GM18519 (cell line): ENCODE results near the gene PSMC3IP.
"Not testable (repeated sequence)": the region's sequence is repeated elsewhere in the genome, so short reads cannot be mapped to it uniquely, and the experiment has no call there.

Experiments
- ATAC-seq: cut with Tn5 transposase; IDR thresholded peaks from one replicate; pipeline ENCODE4 v1.9.1; 2021; ENCODE audit warnings: mild to moderate bottlenecking, moderate library complexity; ENCODE audit not compliant: unreplicated experiment, low FRiP score

The PSMC3IP gene, protein sequence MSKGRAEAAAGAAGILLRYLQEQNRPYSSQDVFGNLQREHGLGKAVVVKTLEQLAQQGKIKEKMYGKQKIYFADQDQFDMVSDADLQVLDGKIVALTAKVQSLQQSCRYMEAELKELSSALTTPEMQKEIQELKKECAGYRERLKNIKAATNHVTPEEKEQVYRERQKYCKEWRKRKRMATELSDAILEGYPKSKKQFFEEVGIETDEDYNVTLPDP

DNA sequence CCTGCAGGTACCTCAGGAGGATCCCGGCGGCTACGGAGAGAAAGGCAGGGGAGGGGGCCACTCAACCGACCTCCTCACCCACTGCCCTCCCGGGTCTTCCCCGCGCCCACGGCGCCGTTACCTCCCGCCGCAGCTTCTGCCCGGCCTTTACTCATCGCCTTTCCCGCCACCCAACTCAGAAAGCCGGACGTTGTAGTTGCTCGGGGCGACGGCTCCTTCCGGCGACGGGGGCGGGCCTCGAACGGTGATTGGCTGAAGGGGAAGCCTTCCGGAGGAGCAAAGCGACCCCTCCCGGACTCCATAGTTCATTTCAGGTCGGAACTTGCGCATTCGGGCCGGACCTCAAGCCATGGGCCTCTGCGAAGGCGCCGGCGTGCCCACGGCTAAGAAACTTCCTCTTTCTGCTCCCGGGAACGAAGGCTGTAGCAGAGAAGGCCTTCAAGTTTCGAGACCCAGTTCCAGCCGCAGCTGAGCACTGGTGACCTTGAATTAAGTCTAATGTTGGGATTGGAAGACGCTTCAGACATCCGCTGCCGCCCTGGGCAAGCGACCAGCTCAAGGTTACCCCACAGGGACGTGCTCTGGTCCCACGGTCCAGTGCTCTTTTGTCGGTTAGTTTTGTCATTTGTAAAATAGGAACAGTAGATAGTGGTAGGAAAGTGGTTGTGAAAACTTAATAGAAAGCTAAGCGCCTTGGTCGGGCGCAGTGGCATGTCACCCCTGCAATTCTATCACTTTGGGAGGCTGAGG lies at the start of gene PSMC3IP:
Gene PSMC3IP, minus strand, starts transcription at position 198 of the 750 bp plus-strand sequence. Its CDS starts 43 bp downstream, at position 155.
- ATAC-seq: peak; percentile 49

DNA sequence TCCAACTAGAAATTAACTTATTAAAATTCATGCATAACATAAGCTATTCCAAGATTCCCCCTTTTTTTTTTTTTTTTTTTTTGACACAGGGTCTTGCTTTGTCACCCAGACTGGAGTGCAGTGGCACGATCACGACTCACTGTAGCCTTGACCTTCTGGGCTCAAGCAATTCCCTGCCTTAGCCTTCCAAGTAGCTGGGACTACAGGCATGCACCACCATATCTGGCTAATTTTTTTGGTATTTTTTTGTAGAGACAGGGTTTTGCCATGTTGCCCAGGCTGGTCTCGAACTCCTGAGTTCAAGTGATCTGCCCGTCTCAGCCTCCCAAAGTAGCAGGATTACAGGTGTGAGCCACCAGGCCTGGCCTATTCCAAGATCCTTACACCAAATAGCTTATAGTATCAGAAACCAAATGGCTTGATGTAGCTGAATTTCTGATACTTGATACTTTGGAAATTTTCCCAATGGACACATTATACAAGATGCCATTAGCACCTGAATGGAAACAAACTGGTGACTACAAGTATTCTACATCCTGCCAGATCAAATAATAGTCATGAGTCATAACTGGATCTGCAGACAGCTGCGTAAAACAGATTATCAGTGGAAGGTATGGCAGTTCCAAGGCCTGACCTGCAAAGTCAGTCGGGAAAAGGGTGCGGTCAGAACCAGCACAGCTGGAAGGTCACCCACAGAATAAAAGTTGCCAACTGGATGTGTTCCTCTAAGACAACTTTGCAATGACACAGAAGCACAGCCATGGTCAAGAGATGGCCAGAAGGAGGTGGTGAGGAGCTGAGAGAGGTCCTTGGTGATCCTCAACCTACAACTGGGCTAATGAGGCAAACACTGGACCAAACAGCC lies 46.4 kb upstream of the PSMC3IP start:
- no peak for ATAC-seq

DNA sequence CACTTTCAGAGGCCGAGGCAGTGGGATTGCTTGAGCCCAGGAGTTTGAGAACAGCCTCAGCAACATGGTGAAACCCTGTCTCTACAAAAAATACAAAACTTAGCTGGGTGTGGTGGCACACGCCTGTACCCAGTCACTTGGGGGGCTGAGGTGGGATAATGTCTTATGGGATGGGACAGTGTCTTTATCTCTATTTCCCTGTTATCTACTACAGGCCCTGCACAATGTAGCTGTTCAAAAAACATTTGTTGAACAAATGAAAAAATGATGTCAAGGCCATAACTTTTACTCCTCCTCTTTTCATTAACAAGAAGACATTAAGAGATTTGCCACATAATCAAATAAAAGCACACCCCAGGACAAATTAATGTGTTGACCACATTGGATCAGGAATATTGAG lies 45.7 kb upstream of the PSMC3IP start:
- no peak for ATAC-seq

DNA sequence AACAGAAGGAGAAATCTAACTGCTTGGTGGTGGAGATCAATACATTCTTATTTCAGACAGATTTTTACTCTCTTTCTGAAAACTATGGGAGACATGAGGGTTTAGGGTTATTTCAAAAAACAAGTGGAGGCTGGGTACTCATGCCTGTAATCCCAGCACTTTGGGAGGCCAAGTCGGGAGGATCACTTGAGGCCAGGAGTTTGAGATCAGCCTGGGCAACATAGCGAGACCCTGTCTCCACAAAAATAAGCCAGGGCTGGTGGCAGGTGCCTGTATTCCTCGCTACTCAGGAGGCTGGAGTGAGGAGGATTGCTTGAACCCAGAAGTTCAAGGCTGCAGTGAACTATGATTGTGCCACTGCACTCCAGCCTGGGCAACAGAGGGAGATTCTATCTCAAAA lies 44.5 kb upstream of the PSMC3IP start:
- not testable (repeated sequence) for ATAC-seq

DNA sequence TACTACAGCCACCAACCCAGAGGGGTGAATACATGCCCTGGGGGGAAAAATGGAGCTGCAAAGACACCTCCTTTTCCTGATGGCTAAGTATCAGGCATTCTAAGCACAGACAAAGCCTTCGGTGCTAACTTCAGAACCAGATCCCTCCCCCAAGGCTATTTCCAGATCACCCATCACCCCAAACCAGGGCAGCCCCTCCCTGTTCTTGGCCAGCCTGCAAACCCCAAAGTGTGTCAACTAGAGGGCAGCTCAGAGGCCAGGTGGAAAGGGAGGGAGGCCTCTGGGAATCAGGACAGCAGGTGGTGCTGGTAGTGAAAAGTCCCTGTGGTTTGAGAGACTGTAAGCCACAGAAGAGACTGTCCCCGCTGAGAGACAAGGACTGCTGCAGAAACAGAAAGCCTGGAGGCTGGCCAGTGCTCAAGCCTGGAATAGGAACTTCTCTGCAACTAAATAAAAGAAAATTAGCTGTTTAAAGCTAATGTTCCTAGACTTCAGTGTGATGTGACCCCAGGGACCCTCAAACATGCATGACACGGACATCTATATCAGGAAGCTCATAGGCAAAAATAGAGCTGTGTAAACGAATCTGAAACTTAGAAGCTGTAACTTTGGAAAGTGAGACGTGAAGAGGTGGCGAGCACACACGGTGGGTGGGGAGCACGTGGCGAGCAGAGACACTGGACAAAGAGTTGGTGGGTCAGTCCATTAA lies 41.1 kb upstream of the PSMC3IP start:
- ATAC-seq: peak; percentile 47

DNA sequence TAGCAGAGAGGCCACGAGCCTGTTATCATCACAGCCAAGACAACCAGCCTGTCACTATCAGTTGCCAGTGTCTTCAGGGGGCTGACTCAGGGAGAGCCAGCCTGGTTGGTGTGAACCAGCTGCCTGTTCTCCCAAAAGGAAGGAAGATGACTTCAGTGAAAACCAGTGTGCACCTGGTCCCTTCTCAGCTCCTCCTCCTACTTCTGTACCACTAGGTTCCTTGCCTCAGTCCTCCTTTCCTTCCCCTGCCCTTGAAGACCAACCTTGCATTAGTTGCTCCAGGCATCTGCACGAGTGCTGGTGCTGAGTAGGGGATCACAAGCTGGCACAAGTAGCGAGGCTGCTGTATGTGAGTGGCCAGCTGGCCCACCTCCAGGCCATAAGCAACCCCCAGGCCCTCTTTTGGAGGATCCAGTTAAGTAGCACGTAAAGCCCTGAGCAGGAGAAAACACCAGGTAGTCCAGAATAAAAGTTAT lies 40.5 kb upstream of the PSMC3IP start:
- no peak for ATAC-seq

DNA sequence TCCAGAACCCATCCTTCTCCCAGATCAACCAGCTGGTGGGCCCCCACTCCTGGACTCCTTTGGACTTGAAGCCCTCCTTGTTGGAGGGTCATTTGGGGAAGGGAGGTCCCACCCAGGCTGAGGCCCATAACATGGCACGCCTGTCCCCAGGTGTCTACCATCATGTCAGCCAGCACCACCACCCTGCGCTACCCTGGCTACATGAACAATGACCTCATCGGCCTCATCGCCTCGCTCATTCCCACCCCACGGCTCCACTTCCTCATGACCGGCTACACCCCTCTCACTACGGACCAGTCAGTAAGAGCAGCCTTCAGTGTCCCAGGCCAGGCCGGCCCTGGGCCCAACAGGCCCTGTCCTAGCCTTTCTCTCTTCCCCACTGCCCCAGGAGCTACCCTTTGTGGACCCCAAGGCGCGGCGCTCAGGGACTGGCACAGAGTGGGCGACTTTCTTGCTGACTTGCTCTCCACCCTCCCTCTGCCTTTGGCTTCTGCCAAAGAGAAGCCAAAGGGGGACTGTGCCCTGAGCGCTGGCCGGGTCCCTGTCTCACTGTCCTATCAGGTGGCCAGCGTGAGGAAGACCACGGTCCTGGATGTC lies 36.3 kb upstream of the PSMC3IP start:
- no peak for ATAC-seq

DNA sequence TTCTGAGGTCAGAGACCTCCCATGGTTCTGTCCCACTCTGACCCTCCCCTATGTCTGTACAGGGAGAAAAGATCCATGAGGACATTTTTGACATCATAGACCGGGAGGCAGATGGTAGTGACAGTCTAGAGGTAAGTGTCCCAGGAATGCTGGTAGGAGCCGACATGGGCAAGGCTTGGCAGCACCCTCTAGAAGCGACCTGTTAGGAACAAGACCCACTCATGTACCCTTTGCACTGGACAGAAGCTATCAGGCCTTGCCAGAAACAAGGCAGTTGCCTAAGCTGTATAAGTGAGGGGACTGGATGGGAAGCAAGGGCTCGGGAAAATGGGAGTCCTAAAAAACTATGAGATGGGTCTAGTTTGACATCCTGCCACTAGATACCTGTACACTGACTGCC lies 34.5 kb upstream of the PSMC3IP start:
- ATAC-seq: no peak

DNA sequence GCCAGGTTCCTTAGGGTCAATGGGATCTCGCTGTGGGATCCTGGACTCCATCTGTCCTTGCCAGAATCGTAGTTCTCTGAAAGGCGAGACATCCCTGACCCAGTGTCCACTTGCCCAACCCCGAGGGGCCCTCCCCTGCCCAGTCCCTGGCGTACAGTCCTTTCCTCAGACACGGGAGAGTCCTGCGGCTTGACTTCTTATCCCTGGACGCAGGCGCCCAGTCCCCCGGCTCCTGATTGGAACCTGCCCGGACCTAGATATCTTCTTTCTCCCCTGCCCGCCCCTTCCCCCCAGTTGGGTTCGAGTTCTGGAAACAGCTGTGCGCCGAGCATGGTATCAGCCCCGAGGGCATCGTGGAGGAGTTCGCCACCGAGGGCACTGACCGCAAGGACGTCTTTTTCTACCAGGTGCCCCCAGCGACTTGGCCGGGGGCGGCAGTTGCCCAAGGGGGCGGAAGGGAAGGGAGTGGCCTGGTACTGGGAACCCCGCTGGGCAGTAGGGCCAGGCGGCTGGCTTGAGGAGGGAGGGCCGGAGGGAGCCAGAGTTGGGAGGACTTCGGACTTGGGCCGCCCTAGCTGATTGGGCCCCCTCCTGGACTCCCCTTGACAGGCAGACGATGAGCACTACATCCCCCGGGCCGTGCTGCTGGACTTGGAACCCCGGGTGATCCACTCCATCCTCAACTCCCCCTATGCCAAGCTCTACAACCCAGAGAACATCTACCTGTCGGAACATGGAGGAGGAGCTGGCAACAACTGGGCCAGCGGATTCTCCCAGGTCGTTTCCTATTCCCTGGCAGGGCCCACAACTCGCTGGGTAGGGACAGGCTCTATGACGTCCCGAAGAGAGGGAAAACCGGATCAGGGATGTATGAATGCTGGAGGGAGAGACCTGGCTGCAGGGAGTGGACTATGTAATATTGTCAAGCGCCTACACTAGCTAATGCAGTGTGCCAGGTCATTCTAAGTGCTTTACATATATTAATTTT lies 32.6 kb upstream of the PSMC3IP start:
- ATAC-seq: not testable (repeated sequence)

DNA sequence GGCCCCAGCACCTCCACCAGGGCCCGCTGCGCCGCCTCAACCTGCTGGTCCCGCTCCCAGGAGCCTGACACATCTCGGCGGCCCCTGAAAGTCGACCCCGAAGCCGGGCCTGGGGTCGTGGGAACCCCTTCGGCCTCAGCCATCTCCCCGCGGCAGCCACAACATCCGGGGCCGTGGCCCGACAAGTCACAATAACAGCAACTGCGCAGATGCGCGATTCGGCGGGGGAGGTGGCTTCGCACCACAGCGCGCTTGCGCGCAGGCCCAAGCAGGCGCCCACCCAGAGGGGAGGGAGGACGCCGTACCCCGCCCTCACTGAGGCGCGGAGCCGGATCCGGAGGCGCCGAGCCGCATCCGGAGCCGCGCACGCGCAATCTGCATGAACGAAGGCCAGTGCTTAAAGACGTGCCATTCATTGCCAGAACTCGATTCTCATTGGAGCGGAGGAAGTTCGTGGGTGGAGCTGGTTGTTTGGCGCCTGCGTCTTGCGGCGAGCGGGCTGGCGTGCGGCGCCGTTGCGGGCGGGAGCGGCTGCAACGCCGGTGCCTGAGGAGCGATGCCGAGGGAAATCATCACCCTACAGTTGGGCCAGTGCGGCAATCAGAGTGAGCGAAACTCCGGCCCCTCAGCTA lies 31.8 kb upstream of the PSMC3IP start, which contains the start of the genes RETREG3 and TUBG1:
Gene RETREG3, minus strand, starts transcription at position 193 of the 632 bp plus-strand sequence. Its CDS starts 50 bp downstream, at position 143.
Gene TUBG1, plus strand, starts transcription at position 502 of the 632 bp plus-strand sequence. Its CDS starts 55 bp downstream, at position 557.
- peak; percentile 84 for ATAC-seq

DNA sequence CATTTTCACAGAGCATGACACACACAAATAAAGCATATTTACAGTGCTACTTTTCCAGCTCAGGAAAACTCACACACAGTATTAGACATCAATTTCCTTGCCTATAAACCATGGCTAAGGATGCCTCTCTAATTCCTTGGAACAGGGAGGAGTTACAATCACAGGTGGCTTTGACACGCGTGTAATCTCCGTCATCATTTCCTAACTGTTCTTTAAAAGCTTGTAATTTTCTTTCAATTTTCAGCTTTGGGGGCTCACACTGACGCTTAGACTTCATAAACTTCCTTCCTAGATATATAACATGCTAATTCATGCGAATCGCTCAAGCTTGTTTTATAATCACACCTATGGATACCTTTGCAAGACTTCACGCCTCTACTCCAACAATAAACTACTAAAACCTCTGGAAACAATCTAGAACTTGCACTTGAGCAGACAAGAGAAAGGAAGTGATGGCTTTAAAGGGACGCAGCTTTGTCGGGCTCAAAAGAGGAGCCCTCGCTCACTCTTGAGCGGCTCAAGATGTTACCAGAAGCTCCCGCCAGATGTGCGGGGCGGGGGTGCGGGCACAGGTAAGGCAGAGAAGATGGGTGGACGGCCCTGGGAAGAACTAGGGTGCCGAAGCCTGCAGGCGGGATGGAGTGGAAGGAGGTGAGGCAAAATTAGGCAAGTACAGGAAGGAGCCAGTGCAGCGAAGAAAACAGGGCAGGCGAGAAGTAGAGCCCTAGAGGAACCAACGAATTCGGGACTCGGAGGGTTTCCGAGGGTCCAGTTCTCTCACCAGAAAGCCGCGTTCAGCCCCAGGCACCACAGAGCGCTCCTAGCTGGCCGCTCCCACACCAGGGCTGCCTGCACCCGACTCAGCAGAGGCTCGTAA lies 31.0 kb upstream of the PSMC3IP start:
- no peak for ATAC-seq

DNA sequence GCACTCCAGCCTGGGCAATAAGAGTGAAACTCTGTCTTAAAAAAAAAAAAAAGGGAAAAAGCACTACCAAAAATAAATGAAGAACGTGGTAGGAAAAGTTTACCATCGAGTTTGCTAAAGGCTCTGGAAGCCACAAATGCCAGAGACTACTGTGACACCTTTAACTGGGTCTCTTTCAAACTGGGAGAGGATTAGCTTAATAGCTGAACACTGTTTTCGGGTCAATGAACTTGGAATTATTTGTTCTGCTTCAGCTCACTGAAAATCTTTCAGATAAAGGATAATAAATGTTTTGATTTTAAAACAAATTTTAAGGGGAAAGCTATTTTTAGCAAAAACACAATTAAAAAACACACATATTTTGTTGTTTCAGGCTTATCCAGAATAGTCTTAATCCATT lies 30.2 kb upstream of the PSMC3IP start:
- no peak for ATAC-seq

DNA sequence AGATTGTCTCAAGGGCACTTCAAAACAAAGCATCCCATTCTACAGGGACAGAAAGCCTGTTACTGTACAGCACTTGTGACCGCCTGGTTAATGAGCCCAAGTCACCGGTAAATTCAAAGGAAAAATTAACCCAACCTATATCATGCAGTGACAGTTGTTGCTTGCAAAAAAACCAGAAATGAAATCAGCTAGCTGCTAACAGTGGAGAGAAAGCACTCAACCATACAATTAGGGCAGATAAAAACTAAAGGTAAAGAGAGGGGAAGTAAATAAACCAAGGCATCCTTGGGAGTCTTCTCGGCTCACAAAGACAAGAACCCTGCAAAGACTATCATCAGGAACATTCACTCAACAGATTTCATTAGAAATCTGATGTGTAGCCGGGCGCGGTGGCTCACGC lies 25.8 kb upstream of the PSMC3IP start:
- no peak for ATAC-seq

DNA sequence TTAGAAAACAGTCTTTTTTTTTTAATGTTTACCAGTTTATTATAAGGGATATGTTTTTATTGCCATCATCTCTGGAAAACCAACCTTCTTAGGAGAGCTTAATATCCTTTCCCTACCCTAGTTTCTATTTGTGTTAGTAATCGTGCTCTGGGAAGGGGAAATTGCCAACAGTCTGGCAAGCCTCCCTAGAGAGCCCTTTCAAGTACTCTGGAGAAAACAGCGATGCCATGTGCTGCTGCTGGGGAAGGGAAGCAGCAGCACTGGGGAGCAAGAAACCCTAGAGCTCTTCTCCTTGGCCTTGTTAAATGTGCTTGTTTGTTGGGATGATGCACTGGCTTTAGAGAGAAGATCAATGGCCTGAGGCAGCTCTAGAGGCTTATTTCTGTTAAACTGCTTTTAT lies 21.4 kb upstream of the PSMC3IP start:
- ATAC-seq: no peak

DNA sequence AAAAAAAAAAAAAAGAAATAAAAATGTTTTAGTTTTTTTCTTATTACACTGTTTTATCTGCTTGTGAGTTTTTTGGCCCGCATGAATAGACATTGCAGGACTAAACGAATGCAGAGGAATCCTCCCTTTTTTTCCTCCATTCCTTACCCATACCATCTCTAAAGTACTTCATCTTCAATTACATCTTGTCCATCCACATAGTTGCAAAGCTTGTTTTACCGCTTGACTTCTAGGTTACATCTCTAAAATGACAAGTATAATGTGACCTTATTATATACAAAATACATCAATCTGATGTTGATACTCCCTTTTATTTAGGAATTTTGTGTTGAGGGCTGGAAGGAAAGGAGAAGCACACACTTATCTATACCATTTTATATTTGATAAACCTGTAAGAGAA lies 18.9 kb upstream of the PSMC3IP start:
- ATAC-seq: no peak

DNA sequence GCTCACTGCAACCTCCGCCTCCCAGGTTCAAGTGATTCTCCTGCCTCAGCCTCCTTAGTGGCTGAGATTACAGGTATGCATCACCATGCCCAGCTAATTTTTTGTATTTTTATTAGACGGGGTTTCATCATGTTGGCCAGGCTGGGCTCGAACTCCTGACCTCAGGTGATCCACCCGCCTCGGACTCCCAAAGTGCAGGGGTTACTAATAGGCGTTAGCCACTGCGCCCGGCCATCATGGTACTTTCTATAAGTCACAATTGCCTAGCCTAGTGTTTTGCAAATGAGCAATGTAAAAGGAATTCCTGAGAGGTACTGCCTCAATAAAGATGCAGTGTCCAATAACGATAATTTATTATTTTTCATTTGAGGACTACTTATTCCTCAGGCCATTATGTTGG lies 13.9 kb upstream of the PSMC3IP start:
- ATAC-seq: no peak

DNA sequence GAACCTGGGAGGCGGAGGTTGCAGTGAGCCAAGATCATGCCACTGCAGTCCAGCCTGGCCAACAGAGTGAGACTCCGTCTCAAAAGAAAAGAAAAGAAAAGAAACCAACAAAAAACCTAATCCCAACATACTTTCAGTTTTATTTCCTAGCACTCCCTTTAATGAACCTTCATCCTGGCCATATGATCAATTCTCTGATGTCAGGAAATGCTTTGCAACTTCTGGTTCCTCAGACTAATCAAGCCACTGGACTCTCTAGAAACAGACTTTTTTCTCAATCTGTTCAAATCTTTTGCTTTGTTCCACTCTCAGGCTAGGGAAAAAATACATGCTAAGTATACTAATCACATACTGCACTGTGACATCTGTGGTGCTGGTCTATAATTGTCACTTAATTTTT lies 13.4 kb upstream of the PSMC3IP start:
- no peak for ATAC-seq
